DMS53 (cell line): ENCODE results near the gene SOWAHA.

Source experiments
- DNase-seq: peaks from one replicate; lab custom pipeline; 2025; lab: John Stamatoyannopoulos, UW

SOWAHA gene

GRCh38 chr5:132812781-132813598, at the start of gene SOWAHA:
TSS of gene SOWAHA (plus strand) at chr5:132813302. CDS start at chr5:132813622, 320 bp downstream.
- DNase-seq, result peak; percentile 57

GRCh38 chr5:132764051-132764450, 49.1 kb upstream of the SOWAHA start:
- DNase-seq, result no peak

DNA sequence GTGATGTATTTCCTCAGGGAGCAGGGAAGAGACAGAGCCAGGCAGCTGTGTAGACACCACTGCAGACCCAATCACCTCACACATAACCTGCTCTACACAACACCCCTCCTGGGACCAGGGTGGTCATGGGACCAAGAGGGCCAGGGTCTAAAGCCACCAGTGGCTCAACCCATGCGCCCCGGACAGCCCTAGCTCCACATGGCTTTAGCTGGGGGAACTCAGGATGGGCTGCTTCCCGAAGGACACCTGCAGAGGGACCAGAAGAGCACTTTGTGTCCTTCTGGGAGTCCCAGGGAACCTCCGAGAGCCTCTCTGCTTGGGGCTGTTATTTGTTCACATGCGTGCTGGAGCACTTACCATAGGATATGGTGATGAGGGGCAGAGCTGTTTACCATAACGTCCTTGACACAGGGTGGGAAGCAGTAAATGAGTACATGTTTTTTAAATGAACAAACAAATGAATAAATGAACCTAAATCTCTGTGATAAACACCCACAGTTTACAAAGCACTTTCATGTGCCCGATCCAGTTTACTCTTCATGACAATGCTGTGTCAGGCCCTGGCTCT, 48.3 kb upstream of the SOWAHA start:
- DNase-seq, result no peak

GRCh38 chr5:132765311-132766019, 47.6 kb upstream of the SOWAHA start:
- DNase-seq, result no peak

DNA sequence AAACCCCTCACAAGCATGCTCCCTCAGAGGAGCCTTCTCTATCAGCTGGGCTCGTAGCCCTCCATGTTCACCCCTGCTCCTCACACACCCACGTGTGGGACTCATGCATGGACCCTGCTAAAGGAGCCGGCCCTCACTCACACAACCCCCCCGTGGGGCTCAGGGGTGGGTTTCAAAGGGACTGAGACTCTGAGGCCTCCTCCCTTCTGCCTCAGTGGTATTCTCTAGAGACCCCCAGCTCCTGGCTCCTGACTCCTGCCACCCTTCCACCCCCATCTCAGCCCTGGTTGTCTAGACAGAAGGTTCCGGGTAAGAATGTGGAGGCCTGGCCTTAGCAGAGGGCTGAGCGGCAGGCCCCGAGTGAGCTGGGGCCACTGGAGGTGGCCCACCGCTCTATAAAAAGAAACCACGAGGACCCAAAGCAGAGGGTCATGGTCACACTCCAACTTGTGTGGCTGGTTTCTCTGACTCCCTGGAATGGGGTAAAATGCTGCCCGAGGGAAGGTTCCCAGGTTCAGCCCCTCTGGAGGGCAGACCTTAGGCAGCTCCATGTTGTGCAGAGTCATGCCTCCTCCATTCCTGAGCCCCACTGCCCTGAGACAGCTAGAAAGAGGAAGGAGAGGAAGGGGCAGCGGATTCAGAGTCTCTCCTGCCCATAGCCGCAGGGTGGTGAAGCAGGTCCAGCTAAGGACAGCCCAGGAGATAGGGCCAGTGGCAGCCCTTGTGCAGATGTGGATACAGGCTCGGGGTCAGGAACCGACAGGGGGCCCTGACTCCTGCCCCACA, 46.9 kb upstream of the SOWAHA start:
- DNase-seq, result no peak

GRCh38 chr5:132766806-132767055, 46.4 kb upstream of the SOWAHA start:
- DNase-seq, result no peak

DNA sequence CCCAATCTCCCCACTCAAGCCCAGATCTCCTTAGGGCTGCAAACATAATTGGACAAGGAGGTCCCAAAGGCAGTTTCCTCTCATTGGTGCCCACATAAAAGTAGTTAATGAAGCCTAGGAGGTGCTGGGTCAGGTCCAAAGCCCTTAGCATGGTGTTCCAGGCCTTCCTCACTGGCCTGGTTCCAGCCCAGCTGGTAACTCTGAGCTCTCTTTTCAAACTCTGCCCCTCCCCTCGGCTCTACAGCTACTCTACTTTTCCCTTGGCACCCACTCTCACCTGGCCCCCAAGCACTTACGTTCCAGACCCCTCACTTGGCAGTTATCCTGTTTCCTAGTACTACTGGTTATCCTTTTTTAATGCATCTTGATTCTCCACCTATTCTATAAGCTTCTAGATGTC, 46.0 kb upstream of the SOWAHA start:
- no peak for DNase-seq

DNA sequence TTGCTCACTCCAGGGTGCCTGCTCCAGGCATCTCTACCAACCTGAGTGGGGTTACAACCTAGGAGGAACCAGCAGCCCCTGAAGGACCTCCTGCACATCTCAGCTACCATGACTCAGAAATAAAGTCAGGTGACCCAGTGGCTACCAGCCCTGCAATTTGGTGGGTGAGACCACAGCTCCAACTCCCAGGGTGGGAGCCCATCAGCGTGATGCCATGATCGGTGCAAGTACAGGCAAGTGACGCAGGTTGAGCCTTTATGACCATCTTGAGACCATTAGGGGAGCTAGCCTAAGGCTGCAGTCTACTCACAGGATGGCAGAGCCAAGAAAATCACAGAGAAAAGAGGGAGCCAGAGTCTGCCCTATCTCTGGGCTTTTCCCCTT, 44.6 kb upstream of the SOWAHA start:
- DNase-seq, result no peak

DNA sequence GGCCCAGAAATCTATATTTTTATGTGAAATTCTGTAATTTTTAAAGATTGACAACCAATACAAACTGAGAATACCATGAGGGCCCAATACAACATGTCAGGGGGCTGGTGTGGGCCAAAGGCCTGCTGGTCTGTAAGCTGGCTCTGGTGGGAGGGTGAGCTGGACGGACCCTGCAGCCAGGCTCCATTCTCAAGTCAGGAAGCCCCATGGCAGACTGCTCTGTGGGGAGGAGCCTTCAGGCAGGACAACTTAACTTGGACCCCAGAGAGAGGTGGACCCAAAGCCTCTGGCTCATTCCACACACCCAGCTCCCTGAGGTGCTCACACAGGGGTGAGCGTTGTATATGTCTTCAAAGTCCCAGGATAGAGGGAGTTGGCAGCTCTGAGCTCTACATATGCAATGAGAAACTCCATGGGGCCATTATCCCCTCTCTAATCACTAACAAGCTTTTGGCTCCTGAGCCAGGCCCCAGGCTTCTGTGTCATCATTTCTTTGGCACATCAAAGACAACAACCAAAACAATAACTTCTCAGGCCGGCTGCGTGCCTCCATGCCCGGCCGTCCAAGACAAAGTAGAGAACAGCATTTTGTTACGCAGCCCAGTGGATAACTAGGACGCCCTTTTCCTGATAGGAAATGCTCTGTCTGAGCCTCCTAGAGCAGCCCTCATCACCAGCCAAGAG, 42.5 kb upstream of the SOWAHA start:
- DNase-seq, result no peak

GRCh38 chr5:132771503-132771998, 41.6 kb upstream of the SOWAHA start:
- no peak for DNase-seq

DNA sequence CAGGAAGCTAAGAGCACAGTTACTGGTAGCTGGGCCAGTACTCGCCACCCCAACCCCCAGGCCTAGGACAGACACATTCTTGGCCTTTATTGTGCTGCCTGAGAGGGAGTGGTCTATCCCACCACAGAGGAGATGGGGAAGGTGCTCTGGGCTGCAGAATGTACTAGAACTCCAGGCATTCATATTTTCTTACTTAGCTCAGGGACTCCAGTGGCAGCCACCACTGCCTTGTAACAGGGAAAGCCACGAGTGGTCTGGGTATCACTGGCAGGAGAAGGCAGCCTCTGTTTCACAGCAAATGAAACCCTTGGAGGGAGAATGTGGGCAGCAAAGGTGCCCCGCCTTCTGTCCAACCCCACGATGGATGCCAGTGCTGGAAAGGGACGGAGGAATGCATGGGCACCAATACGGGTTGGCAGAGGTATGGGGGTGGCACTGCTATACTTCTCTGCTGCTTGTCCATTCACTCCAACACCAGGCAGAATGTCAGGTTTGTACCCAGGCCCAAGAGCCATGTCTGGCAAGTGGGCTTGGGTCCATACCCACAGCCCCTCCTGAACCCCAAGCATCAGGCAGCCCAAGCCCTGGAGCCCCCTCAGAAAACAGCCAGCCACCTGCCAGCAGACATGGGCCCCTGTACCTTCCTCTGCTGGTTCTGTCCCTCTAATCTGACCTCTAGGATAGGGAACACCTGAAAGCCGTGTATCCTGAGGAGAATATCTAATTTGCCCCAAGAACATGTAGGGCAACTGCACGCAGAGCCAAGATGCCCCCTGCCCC, 40.6 kb upstream of the SOWAHA start:
- DNase-seq, result no peak

DNA sequence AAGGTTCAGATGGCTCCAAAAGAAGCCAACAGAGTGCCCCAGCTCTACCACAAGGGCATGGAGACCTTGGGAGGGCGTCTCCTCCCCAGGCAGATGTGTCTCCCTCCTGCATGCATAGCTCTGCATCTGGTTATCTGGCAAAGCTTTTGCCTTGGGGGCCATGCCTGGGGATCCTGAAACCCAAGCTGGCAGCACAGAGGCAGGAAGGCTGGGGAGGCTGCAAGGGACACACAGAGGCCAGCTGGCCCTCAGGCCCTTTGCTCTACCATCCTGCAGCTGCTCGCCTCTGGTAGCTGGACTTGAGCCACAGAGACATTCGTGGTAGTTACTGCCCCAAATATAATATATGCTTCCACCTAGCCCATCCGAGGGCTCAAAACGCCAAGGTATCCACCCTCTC, 40.0 kb upstream of the SOWAHA start:
- DNase-seq, result no peak

DNA sequence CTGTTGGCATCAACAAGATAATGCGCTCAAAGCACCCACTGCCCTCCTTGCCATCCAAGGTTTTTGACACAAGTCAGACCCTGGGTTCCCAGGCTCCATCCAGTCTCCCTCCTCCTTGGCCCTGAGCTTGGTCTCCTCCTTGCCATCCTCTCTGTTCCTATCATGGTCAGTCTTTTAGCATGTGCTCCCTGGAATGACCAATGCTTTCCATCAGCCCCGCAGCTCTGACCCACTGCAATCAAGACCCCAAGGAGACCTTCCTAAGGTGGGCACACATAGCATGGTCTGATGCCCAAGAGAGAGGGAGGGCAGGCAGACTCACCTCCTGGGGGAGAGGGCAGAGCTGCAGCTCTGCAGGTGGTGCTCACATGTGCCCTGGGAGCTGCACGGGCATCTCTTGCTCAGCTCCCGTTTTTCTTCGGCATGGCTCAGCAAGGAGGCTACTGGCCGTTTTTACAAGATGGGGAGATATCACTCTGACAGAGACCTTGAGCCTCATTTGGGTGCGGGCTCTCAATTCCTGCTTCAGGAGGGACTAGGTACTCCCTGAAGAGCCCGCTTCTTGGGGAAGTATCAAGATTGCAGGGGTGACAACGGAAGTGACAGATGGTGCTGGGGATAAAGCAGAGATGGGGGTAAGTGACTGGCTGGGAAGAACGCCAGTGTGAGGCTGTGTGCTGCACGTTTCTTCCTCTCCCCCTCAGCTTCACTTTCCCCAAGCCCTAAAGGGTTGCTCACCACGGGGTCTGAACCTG, 39.3 kb upstream of the SOWAHA start:
- no peak for DNase-seq

GRCh38 chr5:132774406-132774805, 38.7 kb upstream of the SOWAHA start:
- DNase-seq, result no peak

- no peak for DNase-seq
Observed at GRCh38 chr5:132774896-132775295, 38.2 kb upstream of the SOWAHA start.

GRCh38 chr5:132775476-132775961, 37.6 kb upstream of the SOWAHA start:
- DNase-seq, result no peak

GRCh38 chr5:132776131-132776937, 36.8 kb upstream of the SOWAHA start:
- peak; percentile 45 for DNase-seq

- DNase-seq, result no peak
Observed at GRCh38 chr5:132776938-132777208, 36.2 kb upstream of the SOWAHA start.

GRCh38 chr5:132777209-132778069, 35.7 kb upstream of the SOWAHA start, which contains the start of gene SEPTIN8:
TSS of gene SEPTIN8 (minus strand) at chr5:132777239. CDS start at chr5:132777137, 102 bp downstream.
- DNase-seq, result peak; percentile 68
